GM23248 (cell line): ENCODE measurements around the gene LRMDA. TPM values are rescaled to one million over a fixed set of nuclear protein-coding genes. Genes with fewer than 3 reads are reported as not detected.

ENCODE experiments used
- DNase-seq: peaks from one replicate; pipeline ENCODE4 v3.0.0-alpha.2; 2015
- H2AFZ ChIP-seq: fragments of 200-600 bp; sonication (generic); 2 replicates; pipeline ENCODE4 v1.6.1; 2016; ENCODE audit warnings: antibody characterized with exemption
- H3F3A ChIP-seq: fragments of 200-600 bp; sonication (generic); 2 replicates; pipeline ENCODE4 v1.6.1; 2016; ENCODE audit warnings: mild to moderate bottlenecking, antibody characterized with exemption, mixed run types; ENCODE audit not compliant: insufficient read depth
- H3K27ac ChIP-seq: fragments of 200-600 bp; sonication (generic); 2 replicates; pipeline ENCODE4 v1.5.1; 2016; ENCODE audit warnings: mild to moderate bottlenecking
- H3K27me3 ChIP-seq: fragments of 200-600 bp; sonication (generic); replicated peaks from 2 replicates; pipeline ENCODE4 v1.6.1; 2016; ENCODE audit warnings: mild to moderate bottlenecking; ENCODE audit not compliant: insufficient read depth
- H3K36me3 ChIP-seq: fragments of 200-600 bp; sonication (generic); 2 replicates; pipeline ENCODE4 v1.6.1; 2016; ENCODE audit warnings: low read depth, mild to moderate bottlenecking
- H3K4me1 ChIP-seq: fragments of 200-600 bp; sonication (generic); 2 replicates; pipeline ENCODE4 v1.6.1; 2016; ENCODE audit warnings: mild to moderate bottlenecking; ENCODE audit not compliant: insufficient read depth
- H3K4me2 ChIP-seq: fragments of 200-600 bp; sonication (generic); one replicate; pipeline ENCODE4 v1.6.1; 2016; ENCODE audit warnings: mild to moderate bottlenecking; ENCODE audit not compliant: unreplicated experiment
- H3K4me3 ChIP-seq: fragments of 200-600 bp; sonication (generic); 2 replicates; pipeline ENCODE4 v1.5.1; 2016; ENCODE audit warnings: mild to moderate bottlenecking
- H3K79me2 ChIP-seq: fragments of 200-600 bp; sonication (generic); 2 replicates; pipeline ENCODE4 v1.6.1; 2016; ENCODE audit warnings: mild to moderate bottlenecking; ENCODE audit not compliant: insufficient read depth
- H3K9ac ChIP-seq: fragments of 200-600 bp; sonication (generic); 2 replicates; pipeline ENCODE4 v1.6.1; 2016; ENCODE audit warnings: mild to moderate bottlenecking
- H3K9me2 ChIP-seq: fragments of 200-600 bp; sonication (generic); 2 replicates; pipeline ENCODE4 v1.6.1; 2016; ENCODE audit warnings: mixed run types, mild to moderate bottlenecking, moderate library complexity; ENCODE audit not compliant: insufficient read depth
- H3K9me3 ChIP-seq: fragments of 200-600 bp; sonication (generic); one replicate; pipeline ENCODE4 v1.6.1; 2017; ENCODE audit warnings: low read depth
- H4K20me1 ChIP-seq: fragments of 200-600 bp; sonication (generic); 2 replicates; pipeline ENCODE4 v1.6.0; 2016; ENCODE audit not compliant: insufficient read depth
- EZH2 ChIP-seq: fragments of 200-600 bp; sonication (generic); IDR thresholded peaks from 2 replicates; pipeline ENCODE4 v1.6.1; 2018; ENCODE audit warnings: antibody characterized with exemption, mild to moderate bottlenecking; ENCODE audit not compliant: insufficient read depth, poor library complexity, severe bottlenecking
- EZH2phosphoT487 ChIP-seq: fragments of 200-600 bp; sonication (generic); IDR thresholded peaks from 2 replicates; pipeline ENCODE4 v1.6.1; 2018; ENCODE audit warnings: antibody characterized with exemption, moderate library complexity, mild to moderate bottlenecking, low read depth; ENCODE audit not compliant: insufficient read depth
- WGBS, 2 experiments: methylation state at CpG; one replicate each; pipeline ENCODE4 v1.1.6; 2015 to 2017; ENCODE audit warnings: low lambda C conversion rate in 2 of 2, low coverage in 1 of 2; ENCODE audit errors: missing lambda C conversion rate in 2 of 2; 5-methylcytosine and 5-hydroxymethylcytosine counted together
- in situ Hi-C: fragments of 300-500 bp; cut with MboI; formaldehyde crosslinking; loops from 2 replicates; pipeline ENCODE4 v1.15.0; 2020
- polyA plus RNA-seq: library from polyadenylated mRNA; unstranded; fragments of >200 nt; fragmentation: Nextera tagmentation; extraction: Ambion mirVana; gene quantifications from 2 replicates; pipeline ENCODE4 v1.2.1, GENCODE V29; 2016
- total RNA-seq: library from RNA; depleted of rRNA; stranded (reverse); fragments of >200 nt; shearing (Covaris generic); gene quantifications from 2 replicates; pipeline ENCODE4 v1.2.3, GENCODE V29; 2014

Gene LRMDA
- total and polyA plus RNA-seq, 2 experiments from 2014 or later, result 2.6 TPM; not detected in 1

- in situ Hi-C loops, result no loop called here
- H3K4me1 ChIP-seq, result no peaks in the 10 kb centered on the region
- H3K4me2 ChIP-seq, result no peak overlapping the region
- H3K27me3 ChIP-seq, result no peaks in the 10 kb centered on the region; the same call in 1 of the 2 replicates
- 75 to 80% methylated on average over 7 of the region's 7 CpGs for WGBS, 2 experiments
- no peaks in the 10 kb centered on the region for H3K36me3 ChIP-seq
- no peak for DNase-seq
- H3K4me3 ChIP-seq, result no peak overlapping the region
- H2AFZ ChIP-seq, result no peak overlapping the region
- no peaks in the 10 kb centered on the region for H3F3A ChIP-seq
- H3K9me3 ChIP-seq, result no peaks in the 10 kb centered on the region
- H4K20me1 ChIP-seq, result no peaks in the 10 kb centered on the region
- TF ChIP-seq EZH2 (no peak), EZH2phosphoT487 (no peak)
- no peaks in the 10 kb centered on the region for H3K9me2 ChIP-seq
- H3K27ac ChIP-seq, result no peak overlapping the region
- no peaks in the 10 kb centered on the region for H3K79me2 ChIP-seq
- no peak overlapping the region for H3K9ac ChIP-seq
Observed at GRCh38 chr10:75950997-75951589, 519.7 kb downstream of the LRMDA start.

- H3K9ac ChIP-seq, result no peak overlapping the region
- H3K4me2 ChIP-seq, result no peak overlapping the region
- H2AFZ ChIP-seq, result no peak overlapping the region
- 82 to 92% methylated on average over 7 of the region's 7 CpGs for WGBS, 2 experiments
- no peak overlapping the region for H3K27ac ChIP-seq
- H3K9me2 ChIP-seq, result no peaks in the 10 kb centered on the region
- in situ Hi-C loops, result no loop called here
- H4K20me1 ChIP-seq, result no peaks in the 10 kb centered on the region
- no peaks in the 10 kb centered on the region; the same call in 1 of the 2 replicates for H3K27me3 ChIP-seq
- H3K4me3 ChIP-seq, result no peak overlapping the region
- H3K79me2 ChIP-seq, result no peaks in the 10 kb centered on the region
- H3F3A ChIP-seq, result no peaks in the 10 kb centered on the region
- DNase-seq, result no peak
- no peak for TF ChIP-seq EZH2phosphoT487
- TF ChIP-seq EZH2, result no peak
- H3K36me3 ChIP-seq, result no peaks in the 10 kb centered on the region
- no peaks in the 10 kb centered on the region for H3K4me1 ChIP-seq
- no peaks in the 10 kb centered on the region for H3K9me3 ChIP-seq
Observed at GRCh38 chr10:75951627-75952026, 520.2 kb downstream of the LRMDA start.

GRCh38 chr10:75952093-75952492 lies 520.7 kb downstream of the LRMDA start:
- 76 to 85% methylated on average over 7 of the region's 7 CpGs for WGBS, 2 experiments

DNA sequence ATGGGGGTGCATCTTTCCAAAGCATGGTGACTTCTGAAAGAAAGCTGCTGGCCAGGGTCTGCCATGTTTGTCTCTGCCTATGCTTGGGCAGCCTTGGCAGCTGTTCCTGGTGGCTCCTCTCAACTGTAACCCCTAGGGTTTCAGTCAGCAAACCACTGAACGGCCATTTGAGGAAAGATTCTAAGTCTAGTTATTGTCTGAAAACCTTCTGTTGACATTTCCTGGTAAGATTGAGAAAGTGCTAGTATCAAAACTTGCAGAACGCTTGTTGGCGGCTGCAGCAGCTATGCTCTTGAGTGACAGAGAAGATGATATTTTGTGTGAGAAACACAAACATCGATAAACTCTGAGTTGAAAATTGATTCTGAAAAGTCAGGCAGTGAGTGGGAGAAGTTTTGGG lies 523.1 kb downstream of the LRMDA start:
- 76 to 85% methylated on average over 4 of the region's 4 CpGs for WGBS, 2 experiments
- no peak overlapping the region for H3K4me2 ChIP-seq
- H3K9me2 ChIP-seq, result no peaks in the 10 kb centered on the region
- no peak overlapping the region for H2AFZ ChIP-seq
- H3F3A ChIP-seq, result no peaks in the 10 kb centered on the region
- peaks cover 6% of the 10 kb centered on the region for H3K4me1 ChIP-seq
- in situ Hi-C loops, result no loop called here
- H3K27ac ChIP-seq, result no peak overlapping the region
- H3K36me3 ChIP-seq, result no peaks in the 10 kb centered on the region
- no peak overlapping the region for H3K9ac ChIP-seq
- H3K9me3 ChIP-seq, result no peaks in the 10 kb centered on the region
- no peak overlapping the region for H3K4me3 ChIP-seq
- no peak for TF ChIP-seq EZH2phosphoT487
- TF ChIP-seq EZH2, result no peak
- H3K79me2 ChIP-seq, result no peaks in the 10 kb centered on the region
- no peak for DNase-seq
- H4K20me1 ChIP-seq, result no peaks in the 10 kb centered on the region
- H3K27me3 ChIP-seq, result no peaks in the 10 kb centered on the region; the same call in 1 of the 2 replicates

More at GRCh38 chr10:75952093-75952492, 520.7 kb downstream of the LRMDA start:
- in situ Hi-C loops, result no loop called here
- Histone ChIP-seq H3K9me2 (no peaks in the 10 kb centered on the region), H3K4me2 (no peak overlapping the region), H3K4me1 (no peaks in the 10 kb centered on the region), H3K27me3 (no peaks in the 10 kb centered on the region; the same call in 1 of the 2 replicates), H3F3A (no peaks in the 10 kb centered on the region), H3K9ac (no peak overlapping the region), H3K4me3 (no peak overlapping the region), H3K79me2 (no peaks in the 10 kb centered on the region), H2AFZ (no peak overlapping the region), H4K20me1 (no peaks in the 10 kb centered on the region), H3K9me3 (no peaks in the 10 kb centered on the region), H3K36me3 (no peaks in the 10 kb centered on the region), H3K27ac (no peak overlapping the region)
- TF ChIP-seq EZH2phosphoT487 (no peak), EZH2 (no peak)
- DNase-seq, result no peak
